Astrocyte (in vitro differentiated cells and primary cell): Measurements from ENCODE around the gene PFDN4.

Source experiments
- CTCF ChIP-seq: IDR thresholded peaks from 2 replicates; pipeline ENCODE4 v1.5.1; 2011; ENCODE audit warnings: low read depth, mild to moderate bottlenecking, inconsistent platforms, low read length, moderate library complexity; ENCODE audit not compliant: insufficient read depth
- EZH2 ChIP-seq: IDR thresholded peaks from 2 replicates; pipeline ENCODE4 v1.6.1; 2012; ENCODE audit warnings: mild to moderate bottlenecking, low read length, inconsistent platforms; ENCODE audit not compliant: insufficient read depth

- TF ChIP-seq CTCF (no peak), EZH2 (no peak)
Measured at GRCh38 chr20:54244113-54244512, 36.2 kb downstream of the PFDN4 start.
